Heart right ventricle (tissue), 16 donors: Measurements from ENCODE around the gene NIPAL1. TPM values are rescaled to one million over a fixed set of nuclear protein-coding genes. Genes with fewer than 3 reads are reported as not detected.

Experiments used
- ATAC-seq, 8 donors: fragments of 200-7000 bp; cut with Tn5 transposase; one replicate each; pipeline ENCODE4 v1.9.1; 2020; ENCODE audit warnings: mild to moderate bottlenecking in 8 of 8, moderate library complexity in 8 of 8, moderate number of reproducible peaks in 1 of 8
- DNase-seq, 2 donors: peaks; one replicate each; pipeline ENCODE4 v3.0.0-alpha.2; 2020
- H3K27ac ChIP-seq, 10 donors: fragments of 200-600 bp; sonication (generic) in 2 of 10; one replicate each; pipeline versions ENCODE4 v1.5.0 to v1.8.0; 2020 to 2022; ENCODE audit warnings: mild to moderate bottlenecking in 3 of 10
- H3K27me3 ChIP-seq, 7 donors: fragments of 200-600 bp; one replicate each; pipeline ENCODE4 v1.8.0; 2021 to 2022; ENCODE audit warnings: mild to moderate bottlenecking in 2 of 7
- H3K36me3 ChIP-seq, 9 donors: fragments of 200-600 bp; sonication (generic) in 1 of 9; one replicate each; pipeline versions ENCODE4 v1.5.0 to v1.8.0; 2020 to 2022; ENCODE audit warnings: mild to moderate bottlenecking in 2 of 9
- H3K4me1 ChIP-seq, 9 donors: fragments of 200-600 bp; sonication (generic) in 1 of 9; one replicate each; pipeline versions ENCODE4 v1.5.0 to v1.8.0; 2020 to 2022; ENCODE audit warnings: mild to moderate bottlenecking in 4 of 9
- H3K4me3 ChIP-seq, 10 donors: fragments of 200-600 bp; sonication (generic) in 2 of 10; one replicate each; pipeline versions ENCODE4 v1.5.0 to v1.8.0; 2020 to 2022; ENCODE audit warnings: mild to moderate bottlenecking in 7 of 10, moderate library complexity in 2 of 10
- H3K9me3 ChIP-seq, 11 donors: fragments of 200-600 bp in 10 of 11; sonication (generic) in 2 of 11; one replicate each; pipeline versions ENCODE4 v1.5.0 to v1.8.0; 2013 to 2022; ENCODE audit warnings: mild to moderate bottlenecking in 2 of 11, control low read depth in 1 of 11, moderate library complexity in 1 of 11
- whole genome bisulfite sequencing, 2 donors: extraction: QIAGEN DNeasy Blood & Tissue Kit; methylation state at CpG; one replicate each; pipeline ENCODE4 v1.1.7; 2013; ENCODE audit warnings: inconsistent platforms in 1 of 2; 5-methylcytosine and 5-hydroxymethylcytosine counted together
- intact Hi-C, 10 donors: fragments of 100-400 bp; cut with DNase I; formaldehyde crosslinking; loops; one replicate each; pipeline versions ENCODE4 v1.11.1 to v1.14.2; 2022
- polyA plus RNA-seq, 2 donors: library from polyadenylated mRNA; stranded (reverse); fragments of 200-250 nt; gene quantifications; one replicate each; pipeline ENCODE4 v1.2.3, GENCODE V29; 2013
- total RNA-seq, 10 donors: library from RNA; stranded (reverse); fragmentation: NEBNext Ultra II Directional in 3 of 10; extraction: Animal tissue kit (Norgen Biotek cat#: 25700) in 3 of 10; gene quantifications; one replicate each; pipeline versions ENCODE4 v1.2.1 to v1.2.4, GENCODE V29; 2021 to 2023
- TF ChIP-seq, protein P1 (sequence below), 9 donors: fragments of 200-600 bp; sonication (generic) in 2 of 9; IDR thresholded peaks; one replicate each; pipeline versions ENCODE4 v1.5.0 to v1.8.0; 2021 to 2022; ENCODE audit warnings: antibody characterized with exemption in 9 of 9, mild to moderate bottlenecking in 5 of 9, moderate library complexity in 1 of 9
- donor health status: Arrhythmogenic right ventricular cardiomyopathy.
- donor health status: ischemic (EF 13 %, LVEDD 7.1; RV severe dilation, severe dysfunction).
- donor health status: healthy with polysubstance abuse.
- donor health status: DM: no; HTN: yes; CAD: no.
- donor health status: DM: no; HTN: no; CAD: no.
- donor health status: ischemic (EF 25% LVEDD 6.9; RV normal size, moderate dysfunction).
- donor health status: ischemic (EF 25% LVEDD 5.7; RV mildly dilated, moderate dysfunction).
- donor health status: healthy.
- donor health status: DM: yes; HTN: yes; CAD: no.
- donor health status: Ischemic cardiomyopathy.
- donor health status: ischemic (EF 35%, LVEDD 5.7; RV mildly dilated, moderate dysfunction).
- donor health status: nonischemic (EF 11% LVEDD 7.7; RV severe dilation, severe dysfunction).
- donor health status: DM: yes; HTN: yes; CAD: no.
- donor health status: PGD.
- donor health status: ischemic (EF 29% LVEDD 5.4; RV normal size, mild dysfunction).
- donor health status: nonischemic (EF 23%, LVEDD 6.1; RV moderate dilation, normal function).

NIPAL1 gene
- total and polyA plus RNA-seq, 12 donors, result 0.04 to 1.4 (median 0.45) TPM

DNA sequence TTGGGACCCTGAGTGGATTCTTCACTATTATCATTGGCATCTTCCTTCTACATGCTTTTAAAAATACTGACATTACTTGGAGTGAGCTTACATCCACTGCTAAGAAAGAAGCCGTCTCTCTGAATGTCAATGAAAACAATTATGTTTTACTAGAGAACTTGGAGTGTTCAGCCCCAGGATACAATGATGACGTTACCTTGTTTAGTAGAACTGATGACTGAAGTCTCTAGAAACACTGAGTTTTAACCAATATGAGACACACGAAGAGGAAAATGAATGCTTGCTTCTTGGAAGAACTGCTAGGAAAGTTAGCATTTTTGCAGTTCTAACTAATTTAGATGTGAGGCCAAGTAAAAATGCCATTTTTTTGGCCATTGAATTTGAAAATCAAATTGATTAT lies 19.4 kb downstream of the NIPAL1 start:
- Histone ChIP-seq H3K27me3 (no peaks in the 10 kb centered on the region), H3K4me3 (no peak overlapping the region), H3K36me3 (no peaks in the 10 kb centered on the region), H3K4me1 (peaks cover 0 to 8% (median 0%) of the 10 kb centered on the region in 9 donors), H3K27ac (no peak overlapping the region), H3K9me3 (no peaks in the 10 kb centered on the region)
- no peak for DNase-seq
- 85 to 90% methylated on average over 3 of the region's 3 CpGs for WGBS, 2 donors
- intact Hi-C loops, result no loop called here
- TF ChIP-seq, protein P1, sequence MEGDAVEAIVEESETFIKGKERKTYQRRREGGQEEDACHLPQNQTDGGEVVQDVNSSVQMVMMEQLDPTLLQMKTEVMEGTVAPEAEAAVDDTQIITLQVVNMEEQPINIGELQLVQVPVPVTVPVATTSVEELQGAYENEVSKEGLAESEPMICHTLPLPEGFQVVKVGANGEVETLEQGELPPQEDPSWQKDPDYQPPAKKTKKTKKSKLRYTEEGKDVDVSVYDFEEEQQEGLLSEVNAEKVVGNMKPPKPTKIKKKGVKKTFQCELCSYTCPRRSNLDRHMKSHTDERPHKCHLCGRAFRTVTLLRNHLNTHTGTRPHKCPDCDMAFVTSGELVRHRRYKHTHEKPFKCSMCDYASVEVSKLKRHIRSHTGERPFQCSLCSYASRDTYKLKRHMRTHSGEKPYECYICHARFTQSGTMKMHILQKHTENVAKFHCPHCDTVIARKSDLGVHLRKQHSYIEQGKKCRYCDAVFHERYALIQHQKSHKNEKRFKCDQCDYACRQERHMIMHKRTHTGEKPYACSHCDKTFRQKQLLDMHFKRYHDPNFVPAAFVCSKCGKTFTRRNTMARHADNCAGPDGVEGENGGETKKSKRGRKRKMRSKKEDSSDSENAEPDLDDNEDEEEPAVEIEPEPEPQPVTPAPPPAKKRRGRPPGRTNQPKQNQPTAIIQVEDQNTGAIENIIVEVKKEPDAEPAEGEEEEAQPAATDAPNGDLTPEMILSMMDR (IDR thresholded peaks at IDR 0.05), result no peak
- no peak for ATAC-seq

GRCh38 chr4:48037117-48037462 lies 20.5 kb downstream of the NIPAL1 start:
- TF ChIP-seq, protein P1 (IDR thresholded peaks at IDR 0.05), result no peak
- no peaks in the 10 kb centered on the region for H3K36me3 ChIP-seq
- ATAC-seq, result no peak
- H3K27me3 ChIP-seq, result no peaks in the 10 kb centered on the region
- no peak overlapping the region for H3K27ac ChIP-seq
- no peaks in the 10 kb centered on the region for H3K9me3 ChIP-seq
- intact Hi-C loops, result no loop called here
- WGBS, 2 donors, result 63 to 78% methylated on average over 2 of the region's 2 CpGs
- peaks cover 0 to 8% (median 0%) of the 10 kb centered on the region in 9 donors for H3K4me1 ChIP-seq
- DNase-seq, result no peak
- no peak overlapping the region for H3K4me3 ChIP-seq

- WGBS, 2 donors, result 22 to 35% methylated on average over 2 of the region's 2 CpGs
- no peak overlapping the region for H3K4me3 ChIP-seq
- H3K9me3 ChIP-seq, result no peaks in the 10 kb centered on the region
- TF ChIP-seq, protein P1 (IDR thresholded peaks at IDR 0.05), result no peak
- no peak for ATAC-seq
- H3K27ac ChIP-seq, result no peak overlapping the region
- H3K4me1 ChIP-seq, result peaks cover 0 to 4% (median 0%) of the 10 kb centered on the region in 9 donors
- intact Hi-C loops, result no loop called here
- H3K36me3 ChIP-seq, result no peaks in the 10 kb centered on the region
- peaks cover 0 to 10% (median 0%) of the 10 kb centered on the region in 7 donors for H3K27me3 ChIP-seq
- DNase-seq, result no peak
Measured at GRCh38 chr4:48038666-48039065, 22.1 kb downstream of the NIPAL1 start.

- H3K27me3 ChIP-seq, result peaks cover 0 to 15% (median 0%) of the 10 kb centered on the region in 7 donors
- TF ChIP-seq, protein P1 (IDR thresholded peaks at IDR 0.05), result no peak
- H3K36me3 ChIP-seq, result no peaks in the 10 kb centered on the region
- DNase-seq, result no peak
- peaks cover 0 to 4% (median 0%) of the 10 kb centered on the region in 9 donors for H3K4me1 ChIP-seq
- H3K27ac ChIP-seq, result no peak overlapping the region
- intact Hi-C loops, result no loop called here
- no peak overlapping the region for H3K4me3 ChIP-seq
- H3K9me3 ChIP-seq, result no peaks in the 10 kb centered on the region
- no peak for ATAC-seq
Measured at GRCh38 chr4:48039561-48039960, 23.0 kb downstream of the NIPAL1 start.
